ENCODE results near the gene TMEM201. TPM values are rescaled to one million over a fixed set of nuclear protein-coding genes. Genes with fewer than 3 reads are reported as not detected.

The TMEM201 gene
- total and polyA plus RNA-seq, 9 of the 15 experiments (the other 6 are each of a cell fraction or from before 2014, with no cell fraction given), result 0.42 to 51.3 (median 7.4) TPM

GRCh38 chr1:9539165-9539828 lies 49.4 kb upstream of the TMEM201 start, which contains the start of gene SLC25A33 (continued):
- TF ChIP-seq MNT (conservative IDR thresholded peaks at IDR 0.05), result peak; percentile 93 to 96
- TF ChIP-seq GTF2F1 (IDR thresholded peaks at IDR 0.05; ENCODE audit: low read depth, low read length), result peak; percentile 25; the same call in 1 of the 2 replicates
- TF ChIP-seq MAFG (tag; conservative IDR thresholded peaks at IDR 0.05), result no peak
- TF ChIP-seq ZNF274 (IDR thresholded peaks at IDR 0.05; ENCODE audit: borderline replicate concordance, low read depth, low read length), result no peak
- peak; percentile 47; the same call in 1 of the 2 replicates for TF ChIP-seq ZNF592 (IDR thresholded peaks at IDR 0.05)
- no peak for TF ChIP-seq KAT8 (IDR thresholded peaks at IDR 0.05; ENCODE audit: low read depth)
- no peak for TF ChIP-seq TRIM25 (IDR thresholded peaks at IDR 0.05; ENCODE audit: borderline replicate concordance)
- TF ChIP-seq ILF3 (IDR thresholded peaks at IDR 0.05; ENCODE audit: borderline replicate concordance), result peak; percentile 79; the same call in 1 of the 2 replicates
- no peak for TF ChIP-seq NFIX (CRISPR knock-in tag; IDR thresholded peaks at IDR 0.05; ENCODE audit: low read depth)
- TF ChIP-seq CREB3L1 (IDR thresholded peaks at IDR 0.05; ENCODE audit: borderline replicate concordance, low read depth), result peak; percentile 87; the same call in 1 of the 2 replicates
- peak; percentile 94 for TF ChIP-seq POLR2G (IDR thresholded peaks at IDR 0.05; ENCODE audit: low read depth, low read length)
- no peak for TF ChIP-seq ETS2 (tag; IDR thresholded peaks at IDR 0.05; ENCODE audit: borderline replicate concordance, poor library complexity, severe bottlenecking)
- peak; percentile 77 for TF ChIP-seq POLR2AphosphoS5 (IDR thresholded peaks at IDR 0.05; ENCODE audit: control insufficient read depth, insufficient read depth, low read depth, low read length)
- no peak; a peak in 1 of 4 replicates for TF ChIP-seq TEAD1 (CRISPR knock-in tag; IDR thresholded peaks at IDR 0.05)
- TF ChIP-seq HNRNPLL (IDR thresholded peaks at IDR 0.05; ENCODE audit: low read depth, low read length, poor library complexity, severe bottlenecking), result peak; percentile 53

All from K562 (cell line).